ENCODE data around the gene ZMYM5.
"Not testable (repeated sequence)": the region's sequence is repeated elsewhere in the genome, so short reads cannot be mapped to it uniquely, and the experiment has no call there.

DNA sequence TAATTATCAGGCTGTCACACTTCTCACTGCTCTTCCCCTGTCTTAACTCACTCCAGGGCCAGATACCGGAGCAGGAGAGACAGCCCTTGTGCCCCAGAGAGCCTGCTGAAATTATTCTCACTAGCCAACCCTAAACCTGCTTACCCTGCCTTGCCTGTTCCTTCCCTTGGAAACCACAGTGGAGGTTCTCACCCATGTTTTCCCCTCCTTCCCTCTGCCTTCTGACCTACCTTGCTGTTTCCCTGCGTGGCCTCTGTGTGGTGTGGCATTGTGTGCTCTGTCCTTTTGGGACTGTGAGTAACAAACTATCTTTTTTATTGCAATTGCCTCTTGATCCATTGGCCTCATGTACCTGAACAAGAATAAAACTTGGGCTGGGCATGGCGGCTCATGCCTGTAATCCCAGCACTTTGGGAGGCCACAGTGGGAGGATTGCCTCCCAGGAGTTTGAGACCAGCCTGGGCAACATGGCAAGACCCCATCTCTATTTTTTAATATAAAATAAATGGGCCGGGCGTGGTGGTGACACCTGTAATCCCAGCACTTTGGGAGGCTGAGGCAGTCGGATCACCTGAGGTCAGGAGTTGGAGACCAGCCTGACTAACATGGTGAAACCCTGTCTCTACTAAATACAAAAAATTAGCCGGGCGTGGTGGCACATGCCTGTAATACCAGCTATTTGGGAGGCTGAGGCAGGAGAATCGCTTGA, 42.2 kb upstream of the ZMYM5 start:
- TF ChIP-seq, protein P1, sequence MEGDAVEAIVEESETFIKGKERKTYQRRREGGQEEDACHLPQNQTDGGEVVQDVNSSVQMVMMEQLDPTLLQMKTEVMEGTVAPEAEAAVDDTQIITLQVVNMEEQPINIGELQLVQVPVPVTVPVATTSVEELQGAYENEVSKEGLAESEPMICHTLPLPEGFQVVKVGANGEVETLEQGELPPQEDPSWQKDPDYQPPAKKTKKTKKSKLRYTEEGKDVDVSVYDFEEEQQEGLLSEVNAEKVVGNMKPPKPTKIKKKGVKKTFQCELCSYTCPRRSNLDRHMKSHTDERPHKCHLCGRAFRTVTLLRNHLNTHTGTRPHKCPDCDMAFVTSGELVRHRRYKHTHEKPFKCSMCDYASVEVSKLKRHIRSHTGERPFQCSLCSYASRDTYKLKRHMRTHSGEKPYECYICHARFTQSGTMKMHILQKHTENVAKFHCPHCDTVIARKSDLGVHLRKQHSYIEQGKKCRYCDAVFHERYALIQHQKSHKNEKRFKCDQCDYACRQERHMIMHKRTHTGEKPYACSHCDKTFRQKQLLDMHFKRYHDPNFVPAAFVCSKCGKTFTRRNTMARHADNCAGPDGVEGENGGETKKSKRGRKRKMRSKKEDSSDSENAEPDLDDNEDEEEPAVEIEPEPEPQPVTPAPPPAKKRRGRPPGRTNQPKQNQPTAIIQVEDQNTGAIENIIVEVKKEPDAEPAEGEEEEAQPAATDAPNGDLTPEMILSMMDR (IDR thresholded peaks at IDR 0.05): not testable (repeated sequence)
- not testable (repeated sequence) for TF ChIP-seq POLR2A, POLR2AphosphoS5 (IDR thresholded peaks at IDR 0.05)

All from breast epithelium (tissue), 3 donors.